ENCODE data around the gene GPATCH4.
"Not testable (repeated sequence)": the region's sequence is repeated elsewhere in the genome, so short reads cannot be mapped to it uniquely, and the experiment has no call there.

Gene GPATCH4

GRCh38 chr1:156595016-156595415 is 6.3 kb downstream of the GPATCH4 start:
- no peak for DNase-seq (ENCODE audit: low read depth)

- no peak for DNase-seq (ENCODE audit: low read depth)
Measured at GRCh38 chr1:156594190-156594589, 7.1 kb downstream of the GPATCH4 start.

- no peak for DNase-seq (ENCODE audit: low read depth)
Measured at GRCh38 chr1:156593661-156593989, 7.7 kb downstream of the GPATCH4 start.

GRCh38 chr1:156592910-156593660 is 8.2 kb downstream of the GPATCH4 start:
- DNase-seq (ENCODE audit: low read depth) = no peak

GRCh38 chr1:156592158-156592909 is 8.9 kb downstream of the GPATCH4 start:
- DNase-seq (ENCODE audit: low read depth) = no peak

GRCh38 chr1:156591432-156592157 is 9.7 kb downstream of the GPATCH4 start, which contains the start of gene NAXE:
Gene NAXE (plus strand): TSS chr1:156591776. CDS start chr1:156591805, 29 bp downstream.
- no peak for DNase-seq (ENCODE audit: low read depth)

GRCh38 chr1:156591181-156591431 is 10.2 kb downstream of the GPATCH4 start:
- no peak for DNase-seq (ENCODE audit: low read depth)

GRCh38 chr1:156590326-156591180 is 10.7 kb downstream of the GPATCH4 start:
- no peak for DNase-seq (ENCODE audit: low read depth)

- no peak for DNase-seq (ENCODE audit: low read depth)
Measured at GRCh38 chr1:156589546-156589945, 11.7 kb downstream of the GPATCH4 start.

- not testable (repeated sequence) for DNase-seq (ENCODE audit: low read depth)
Measured at GRCh38 chr1:156587927-156588326, 13.4 kb downstream of the GPATCH4 start.

GRCh38 chr1:156586892-156587477 is 14.3 kb downstream of the GPATCH4 start:
- DNase-seq (ENCODE audit: low read depth) = no peak

GRCh38 chr1:156586323-156586722 is 15.0 kb downstream of the GPATCH4 start:
- no peak for DNase-seq (ENCODE audit: low read depth)

- no peak for DNase-seq (ENCODE audit: low read depth)
Measured at GRCh38 chr1:156584813-156585212, 16.5 kb downstream of the GPATCH4 start.

- DNase-seq (ENCODE audit: low read depth) = no peak
Measured at GRCh38 chr1:156583821-156584622, 17.3 kb downstream of the GPATCH4 start.

- no peak for DNase-seq (ENCODE audit: low read depth)
Measured at GRCh38 chr1:156582388-156583017, 18.8 kb downstream of the GPATCH4 start.

- DNase-seq (ENCODE audit: low read depth) = no peak
Measured at GRCh38 chr1:156581661-156582387, 19.5 kb downstream of the GPATCH4 start.

- DNase-seq (ENCODE audit: low read depth) = no peak
Measured at GRCh38 chr1:156579472-156579871, 21.8 kb downstream of the GPATCH4 start, which contains the start of gene TTC24. Gene TTC24 (plus strand): TSS chr1:156579723. CDS start chr1:156581365, 1,642 bp downstream.

GRCh38 chr1:156578055-156578454 is 23.2 kb downstream of the GPATCH4 start:
- DNase-seq (ENCODE audit: low read depth) = no peak

- DNase-seq (ENCODE audit: low read depth) = no peak
Measured at GRCh38 chr1:156577550-156577949, 23.7 kb downstream of the GPATCH4 start.
